ENCODE results near the gene USP49. TPM values are rescaled to one million over a fixed set of nuclear protein-coding genes. Genes with fewer than 3 reads are reported as not detected.
A peak's percentile ranks its signal among the peaks of the same experiment; 100 is the strongest.
"Not testable (repeated sequence)": the region's sequence is repeated elsewhere in the genome, so short reads cannot be mapped to it uniquely, and the experiment has no call there.

Gene USP49
- 7.8 TPM for polyA plus RNA-seq (2013)

DNA sequence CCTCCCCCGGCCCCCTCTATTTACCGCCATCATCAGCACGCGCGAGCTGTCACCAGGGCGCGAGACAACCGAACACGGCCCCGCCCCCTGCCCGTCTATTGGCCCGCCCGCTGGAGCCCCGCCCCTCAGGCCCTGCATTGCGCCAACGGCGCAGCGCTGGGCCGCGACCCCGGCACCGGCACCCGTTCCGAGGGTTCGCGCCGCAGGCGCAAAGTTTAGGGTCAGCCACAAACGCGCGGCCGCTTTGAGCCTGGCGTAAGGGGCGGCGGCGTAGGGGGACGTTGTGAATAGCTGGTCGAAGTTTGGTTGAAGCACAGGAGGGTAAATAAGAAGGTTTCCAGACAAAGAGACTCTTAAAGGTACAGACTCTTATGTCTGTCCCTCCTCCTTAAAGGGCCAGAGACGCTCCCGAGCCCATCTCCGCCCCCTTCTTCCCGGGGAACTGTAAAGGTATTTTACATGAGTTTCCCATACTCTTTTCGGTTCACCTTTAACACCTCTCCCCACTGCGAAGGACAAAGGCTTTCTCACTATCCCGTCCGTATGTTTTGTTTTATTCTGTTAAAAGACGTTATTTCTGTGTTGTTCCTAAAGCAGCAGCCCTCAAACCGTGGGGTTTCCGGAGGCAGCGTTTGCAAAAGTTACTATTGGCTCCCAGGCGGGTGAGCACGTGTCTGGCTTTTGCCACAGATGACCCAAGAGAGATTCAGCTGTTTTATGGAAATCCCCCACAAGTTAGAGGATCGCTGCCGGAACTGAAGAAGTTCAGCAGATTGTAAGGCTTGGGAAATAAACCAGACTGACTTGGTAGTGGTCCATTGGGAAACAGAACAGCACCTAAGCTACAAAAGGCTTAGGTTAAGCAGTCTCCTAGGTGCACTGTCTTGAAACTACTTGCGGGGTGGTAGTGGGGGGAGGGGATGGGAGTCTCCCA lies at the start of gene USP49:
Gene USP49, minus strand, starts transcription at position 76 of the 934 bp plus-strand sequence. CDS start 88,392 bp downstream, outside the sequence.
- CTCF ChIA-PET = interaction anchor here (0.9 to 1.6 kb wide), 8 partner anchors 11 to 155 kb away, joined by 3 to 6 read pairs (median 4); partner anchors contain the start of gene TAF8
- Histone ChIP-seq H3K36me3 (ENCODE audit: control insufficient read depth in 4 of 4, insufficient read depth in 4 of 4, low read length in 3 of 4) (peaks cover 0 to 3% (median 0%) of the 10 kb centered on the region in 4 experiments), H3K27ac (ENCODE audit: insufficient read depth in 1 of 2, low read depth in 1 of 2, low read length in 2 of 2, poor library complexity in 1 of 2, severe bottlenecking in 2 of 2) (peak within 1 kb of the TSS; percentile 89 to 96), H3K27me3 (replicated peaks in 2 of 5; ENCODE audit: control insufficient read depth in 4 of 5, insufficient read depth in 5 of 5, low read length in 4 of 5) (no peaks in the 10 kb centered on the region), H3K9me3 (ENCODE audit: control extremely low read depth in 1 of 5, control insufficient read depth in 4 of 5, insufficient read depth in 2 of 5, low read depth in 1 of 5, low read length in 4 of 5) (no peaks in the 10 kb centered on the region), H3K4me3 (ENCODE audit: control insufficient read depth in 1 of 7, extremely low read depth in 1 of 7, insufficient read depth in 4 of 7, low read depth in 2 of 7, low read length in 6 of 7) (peak within 1 kb of the TSS; percentile 54 to 94 (median 86)), H3K4me1 (ENCODE audit: control extremely low read depth in 1 of 4, control insufficient read depth in 4 of 4, insufficient read depth in 4 of 4, low read length in 3 of 4) (peaks cover 11 to 30% (median 25%) of the 10 kb centered on the region in 4 experiments)
- POLR2A ChIA-PET = interaction anchor here (0.5 to 1.3 kb wide), 8 partner anchors 9 to 155 kb away, joined by 3 to 4 read pairs (median 3); partner anchors contain the start of genes BYSL and MED20
- WGBS (ENCODE audit: insufficient coverage) = 0% methylated on average over 32 of the region's 55 CpGs
- peak; percentile 88 to 96 (median 96) for DNase-seq

GRCh38 chr6:41943456-41943855 lies 48.3 kb upstream of the USP49 start:
- POLR2A ChIA-PET = no interaction called here

DNA sequence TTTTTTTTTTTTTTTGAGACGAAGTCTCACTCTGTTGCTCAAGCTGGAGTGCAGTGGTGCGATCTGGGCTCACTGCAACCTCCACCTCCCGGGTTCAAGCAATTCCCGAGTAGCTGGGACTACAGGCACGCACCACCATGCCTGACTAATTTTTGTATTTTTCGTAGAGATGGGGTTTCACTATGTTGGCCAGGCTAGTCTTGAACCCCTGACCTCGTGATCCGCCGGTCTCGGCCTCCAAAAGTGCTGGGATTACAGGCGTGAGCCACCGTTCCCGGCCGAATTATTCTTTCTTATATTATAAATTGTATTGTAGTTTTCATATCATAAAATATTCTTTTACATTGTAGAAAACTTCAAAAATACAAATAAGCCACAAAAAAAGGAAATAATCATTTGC lies 47.7 kb upstream of the USP49 start:
- POLR2A ChIA-PET = interaction anchor here (1.8 kb wide), 1 partner anchor 108 kb away, joined by 4 read pairs; the partner anchor contains the start of gene TAF8
- not testable (repeated sequence) for H3K4me3 ChIP-seq (ENCODE audit: control insufficient read depth in 1 of 7, extremely low read depth in 1 of 7, insufficient read depth in 4 of 7, low read depth in 2 of 7, low read length in 6 of 7); DNase-seq; H3K9me3 ChIP-seq (ENCODE audit: control extremely low read depth in 1 of 5, control insufficient read depth in 4 of 5, insufficient read depth in 2 of 5, low read depth in 1 of 5, low read length in 4 of 5); H3K36me3 ChIP-seq (ENCODE audit: control insufficient read depth in 4 of 4, insufficient read depth in 4 of 4, low read length in 3 of 4); H3K27me3 ChIP-seq (replicated peaks in 2 of 5; ENCODE audit: control insufficient read depth in 4 of 5, insufficient read depth in 5 of 5, low read length in 4 of 5)
- WGBS (ENCODE audit: insufficient coverage) = 100% methylated on average over 6 of the region's 14 CpGs
- peaks cover 18 to 44% (median 37%) of the 10 kb centered on the region in 4 experiments for H3K4me1 ChIP-seq (ENCODE audit: control extremely low read depth in 1 of 4, control insufficient read depth in 4 of 4, insufficient read depth in 4 of 4, low read length in 3 of 4)
- peak overlapping the region in 1 of 2 experiments; percentile 67 for H3K27ac ChIP-seq (ENCODE audit: insufficient read depth in 1 of 2, low read depth in 1 of 2, low read length in 2 of 2, poor library complexity in 1 of 2, severe bottlenecking in 2 of 2)
- CTCF ChIA-PET = interaction anchor here (1.0 to 14.6 kb wide), 6 partner anchors 18 to 102 kb away, joined by 3 to 180 read pairs (median 3); partner anchors contain the start of genes BYSL, MED20 and TAF8

More at GRCh38 chr6:41943456-41943855, 48.3 kb upstream of the USP49 start:
- no peak overlapping the region for H3K27ac ChIP-seq (ENCODE audit: insufficient read depth in 1 of 2, low read depth in 1 of 2, low read length in 2 of 2, poor library complexity in 1 of 2, severe bottlenecking in 2 of 2)
- H3K4me1 ChIP-seq (ENCODE audit: control extremely low read depth in 1 of 4, control insufficient read depth in 4 of 4, insufficient read depth in 4 of 4, low read length in 3 of 4) = peaks cover 13 to 38% (median 31%) of the 10 kb centered on the region in 4 experiments
- H3K36me3 ChIP-seq (ENCODE audit: control insufficient read depth in 4 of 4, insufficient read depth in 4 of 4, low read length in 3 of 4) = peaks cover 0 to 7% (median 0%) of the 10 kb centered on the region in 4 experiments
- H3K9me3 ChIP-seq (ENCODE audit: control extremely low read depth in 1 of 5, control insufficient read depth in 4 of 5, insufficient read depth in 2 of 5, low read depth in 1 of 5, low read length in 4 of 5) = no peaks in the 10 kb centered on the region
- no peak overlapping the region for H3K4me3 ChIP-seq (ENCODE audit: control insufficient read depth in 1 of 7, extremely low read depth in 1 of 7, insufficient read depth in 4 of 7, low read depth in 2 of 7, low read length in 6 of 7)
- no peak for DNase-seq
- no peaks in the 10 kb centered on the region for H3K27me3 ChIP-seq (replicated peaks in 2 of 5; ENCODE audit: control insufficient read depth in 4 of 5, insufficient read depth in 5 of 5, low read length in 4 of 5)
- CTCF ChIA-PET = interaction anchor here (1.2 to 14.6 kb wide), 4 partner anchors 14 to 101 kb away, joined by 3 to 180 read pairs (median 3); partner anchors contain the start of gene TAF8

- H3K36me3 ChIP-seq (ENCODE audit: control insufficient read depth in 4 of 4, insufficient read depth in 4 of 4, low read length in 3 of 4) = peaks cover 0 to 12% (median 0%) of the 10 kb centered on the region in 4 experiments
- H3K4me3 ChIP-seq (ENCODE audit: control insufficient read depth in 1 of 7, extremely low read depth in 1 of 7, insufficient read depth in 4 of 7, low read depth in 2 of 7, low read length in 6 of 7) = peak overlapping the region; percentile 53 to 92 (median 84)
- CTCF ChIA-PET = interaction anchor here (1.0 to 14.6 kb wide), 6 partner anchors 18 to 102 kb away, joined by 3 to 180 read pairs (median 3); partner anchors contain the start of genes BYSL, MED20 and TAF8
- no peaks in the 10 kb centered on the region for H3K9me3 ChIP-seq (ENCODE audit: control extremely low read depth in 1 of 5, control insufficient read depth in 4 of 5, insufficient read depth in 2 of 5, low read depth in 1 of 5, low read length in 4 of 5)
- peak in 2 of 3 donors; percentile 72 to 80 for DNase-seq
- H3K27me3 ChIP-seq (replicated peaks in 2 of 5; ENCODE audit: control insufficient read depth in 4 of 5, insufficient read depth in 5 of 5, low read length in 4 of 5) = no peaks in the 10 kb centered on the region
- H3K4me1 ChIP-seq (ENCODE audit: control extremely low read depth in 1 of 4, control insufficient read depth in 4 of 4, insufficient read depth in 4 of 4, low read length in 3 of 4) = peaks cover 24 to 50% (median 43%) of the 10 kb centered on the region in 4 experiments
- peak overlapping the region in 1 of 2 experiments; percentile 67 for H3K27ac ChIP-seq (ENCODE audit: insufficient read depth in 1 of 2, low read depth in 1 of 2, low read length in 2 of 2, poor library complexity in 1 of 2, severe bottlenecking in 2 of 2)
- POLR2A ChIA-PET = interaction anchor here (0.5 to 1.8 kb wide), 3 partner anchors 9 to 123 kb away, joined by 3 to 4 read pairs (median 3); partner anchors contain the start of gene TAF8
- 46% methylated on average over 19 of the region's 20 CpGs for WGBS (ENCODE audit: insufficient coverage)
Observed at GRCh38 chr6:41942067-41942851, 47.1 kb upstream of the USP49 start.

- no peaks in the 10 kb centered on the region for H3K9me3 ChIP-seq (ENCODE audit: control extremely low read depth in 1 of 5, control insufficient read depth in 4 of 5, insufficient read depth in 2 of 5, low read depth in 1 of 5, low read length in 4 of 5)
- peak within 1 kb of the TSS in 1 of 2 experiments; percentile 67 for H3K27ac ChIP-seq (ENCODE audit: insufficient read depth in 1 of 2, low read depth in 1 of 2, low read length in 2 of 2, poor library complexity in 1 of 2, severe bottlenecking in 2 of 2)
- under 1% methylated on average over 73 of the region's 87 CpGs for WGBS (ENCODE audit: insufficient coverage)
- H3K4me3 ChIP-seq (ENCODE audit: control insufficient read depth in 1 of 7, extremely low read depth in 1 of 7, insufficient read depth in 4 of 7, low read depth in 2 of 7, low read length in 6 of 7) = peak within 1 kb of the TSS; percentile 53 to 92 (median 84)
- peaks cover 30 to 58% (median 51%) of the 10 kb centered on the region in 4 experiments for H3K4me1 ChIP-seq (ENCODE audit: control extremely low read depth in 1 of 4, control insufficient read depth in 4 of 4, insufficient read depth in 4 of 4, low read length in 3 of 4)
- H3K36me3 ChIP-seq (ENCODE audit: control insufficient read depth in 4 of 4, insufficient read depth in 4 of 4, low read length in 3 of 4) = peaks cover 0 to 20% (median under 1%) of the 10 kb centered on the region in 4 experiments
- CTCF ChIA-PET = interaction anchor here (0.9 to 14.6 kb wide), 6 partner anchors 9 to 103 kb away, joined by 3 to 180 read pairs (median 3); partner anchors contain the start of genes BYSL, MED20 and TAF8
- H3K27me3 ChIP-seq (replicated peaks in 2 of 5; ENCODE audit: control insufficient read depth in 4 of 5, insufficient read depth in 5 of 5, low read length in 4 of 5) = no peaks in the 10 kb centered on the region
- peak; percentile 64 to 82 (median 76) for DNase-seq
- POLR2A ChIA-PET = interaction anchor here (0.5 to 1.8 kb wide), 3 partner anchors 8 to 123 kb away, joined by 3 to 4 read pairs (median 3); partner anchors contain the start of gene TAF8
Observed at GRCh38 chr6:41941280-41942066, 46.3 kb upstream of the USP49 start, which contains the start of gene CCND3. Gene CCND3 (minus strand): TSS chr6:41941808. CDS start chr6:41941649, 159 bp downstream.

Measured in common myeloid progenitor, CD34-positive (primary cell).